ENCODE measurements around the gene APOL2. TPM values are rescaled to one million over a fixed set of nuclear protein-coding genes. Genes with fewer than 3 reads are reported as not detected.
A peak's percentile ranks its signal among the peaks of the same experiment; 100 is the strongest.

The APOL2 gene
- total RNA-seq, 4 donors from 2014 or later, result 3.8 to 142 (median 47.8) TPM

- peak overlapping the region; percentile 63 to 81 (median 74) for H3K27ac ChIP-seq
- in situ Hi-C loops (cut with MboI; ENCODE audit: low pct_ligation_motif_present in 1 of 4, low pct_unique_long_range_greater_than_20kb in 1 of 4, low sequenced_read_pairs in 3 of 4), result loop anchor here in 1 of 4 donors (10.0 kb wide), 2 partner anchors 58 to 92 kb away; no protein-coding TSS in a partner anchor
- intact Hi-C loops (cut with DNase I; ENCODE audit: low total_unique reads), result no loop called here
- peak in 2 of 3 donors; percentile 25 to 38 for TF ChIP-seq POLR2AphosphoS5 (IDR thresholded peaks at IDR 0.05)
- TF ChIP-seq, protein P1, sequence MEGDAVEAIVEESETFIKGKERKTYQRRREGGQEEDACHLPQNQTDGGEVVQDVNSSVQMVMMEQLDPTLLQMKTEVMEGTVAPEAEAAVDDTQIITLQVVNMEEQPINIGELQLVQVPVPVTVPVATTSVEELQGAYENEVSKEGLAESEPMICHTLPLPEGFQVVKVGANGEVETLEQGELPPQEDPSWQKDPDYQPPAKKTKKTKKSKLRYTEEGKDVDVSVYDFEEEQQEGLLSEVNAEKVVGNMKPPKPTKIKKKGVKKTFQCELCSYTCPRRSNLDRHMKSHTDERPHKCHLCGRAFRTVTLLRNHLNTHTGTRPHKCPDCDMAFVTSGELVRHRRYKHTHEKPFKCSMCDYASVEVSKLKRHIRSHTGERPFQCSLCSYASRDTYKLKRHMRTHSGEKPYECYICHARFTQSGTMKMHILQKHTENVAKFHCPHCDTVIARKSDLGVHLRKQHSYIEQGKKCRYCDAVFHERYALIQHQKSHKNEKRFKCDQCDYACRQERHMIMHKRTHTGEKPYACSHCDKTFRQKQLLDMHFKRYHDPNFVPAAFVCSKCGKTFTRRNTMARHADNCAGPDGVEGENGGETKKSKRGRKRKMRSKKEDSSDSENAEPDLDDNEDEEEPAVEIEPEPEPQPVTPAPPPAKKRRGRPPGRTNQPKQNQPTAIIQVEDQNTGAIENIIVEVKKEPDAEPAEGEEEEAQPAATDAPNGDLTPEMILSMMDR (IDR thresholded peaks at IDR 0.05), result peak; percentile 84 to 96 (median 90)
- no peak for TF ChIP-seq POLR2A (IDR thresholded peaks at IDR 0.05)
- H3K9me3 ChIP-seq, result no peaks in the 10 kb centered on the region
- no peak overlapping the region for H3K4me3 ChIP-seq
- H3K36me3 ChIP-seq, result peaks cover 0 to 83% (median 47%) of the 10 kb centered on the region in 4 donors
- peak; percentile 75 for DNase-seq
- H3K27me3 ChIP-seq, result no peaks in the 10 kb centered on the region
- 67% methylated on average over 28 of the region's 28 CpGs; no CpG with 5 or more reads in 1 of the 2 donors for WGBS, 2 donors (ENCODE audit: low coverage in 1 of 2)
- H3K4me1 ChIP-seq, result peaks cover 0 to 10% (median 3%) of the 10 kb centered on the region in 4 donors
These were observed 47.0 kb upstream of the APOL2 start for GRCh38 chr22:36286096-36286957.

GRCh38 chr22:36285545-36285944 lies 46.2 kb upstream of the APOL2 start:
- Histone ChIP-seq H3K36me3 (peaks cover 0 to 88% (median 49%) of the 10 kb centered on the region in 4 donors), H3K4me1 (peaks cover 0 to 10% (median 3%) of the 10 kb centered on the region in 4 donors), H3K27me3 (no peaks in the 10 kb centered on the region), H3K9me3 (no peaks in the 10 kb centered on the region), H3K4me3 (no peak overlapping the region), H3K27ac (peak overlapping the region; percentile 63 to 81 (median 74))
- WGBS, 2 donors (ENCODE audit: low coverage in 1 of 2), result 93% methylated on average over 20 of the region's 21 CpGs; no CpG with 5 or more reads in 1 of the 2 donors
- DNase-seq, result no peak
- in situ Hi-C loops (cut with MboI; ENCODE audit: low pct_ligation_motif_present in 1 of 4, low pct_unique_long_range_greater_than_20kb in 1 of 4, low sequenced_read_pairs in 3 of 4) (loop anchor here in 1 of 4 donors (10.0 kb wide), 2 partner anchors 59 to 91 kb away; no protein-coding TSS in a partner anchor), intact Hi-C loops (cut with DNase I; ENCODE audit: low total_unique reads) (no loop called here)
- TF ChIP-seq, protein P1 (IDR thresholded peaks at IDR 0.05), result no peak
- no peak for TF ChIP-seq POLR2A (IDR thresholded peaks at IDR 0.05)
- no peak for TF ChIP-seq POLR2AphosphoS5 (IDR thresholded peaks at IDR 0.05)
- no peak for TF ChIP-seq EP300 (IDR thresholded peaks at IDR 0.05; ENCODE audit: low read depth)

DNA sequence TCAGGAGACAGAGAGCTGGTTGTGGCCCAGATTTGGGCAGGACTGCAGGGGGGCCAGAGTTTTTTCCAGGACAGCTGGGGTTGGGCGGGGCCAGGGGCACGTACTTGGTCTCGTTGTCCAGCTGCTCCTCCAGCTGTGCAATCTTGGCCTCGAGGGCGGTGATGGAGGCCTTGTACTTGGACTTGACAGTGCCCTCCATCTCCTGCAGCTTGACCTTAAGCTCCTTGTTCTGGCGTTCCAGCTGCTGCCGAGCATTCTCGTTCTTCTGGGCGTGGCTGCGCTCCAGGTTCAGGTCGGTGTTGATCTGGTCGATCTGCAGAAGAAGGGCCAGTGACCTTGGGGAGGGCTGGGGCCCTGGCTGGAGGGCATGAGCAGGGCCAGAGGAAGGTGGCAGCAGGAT lies 45.7 kb upstream of the APOL2 start:
- in situ Hi-C loops (cut with MboI; ENCODE audit: low pct_ligation_motif_present in 1 of 4, low pct_unique_long_range_greater_than_20kb in 1 of 4, low sequenced_read_pairs in 3 of 4) (loop anchor here in 1 of 4 donors (10.0 kb wide), 2 partner anchors 60 to 90 kb away; no protein-coding TSS in a partner anchor), intact Hi-C loops (cut with DNase I; ENCODE audit: low total_unique reads) (no loop called here)
- TF ChIP-seq, protein P1 (IDR thresholded peaks at IDR 0.05), result no peak
- TF ChIP-seq POLR2AphosphoS5 (IDR thresholded peaks at IDR 0.05), result peak in 2 of 3 donors; percentile 7 to 15
- DNase-seq, result no peak
- H3K9me3 ChIP-seq, result no peaks in the 10 kb centered on the region
- H3K27ac ChIP-seq, result peak overlapping the region; percentile 63 to 81 (median 74)
- 67% methylated on average over 12 of the region's 12 CpGs; no CpG with 5 or more reads in 1 of the 2 donors for WGBS, 2 donors (ENCODE audit: low coverage in 1 of 2)
- H3K27me3 ChIP-seq, result no peaks in the 10 kb centered on the region
- no peak overlapping the region for H3K4me3 ChIP-seq
- peaks cover 0 to 88% (median 49%) of the 10 kb centered on the region in 4 donors for H3K36me3 ChIP-seq
- peaks cover 0 to 10% (median 3%) of the 10 kb centered on the region in 4 donors for H3K4me1 ChIP-seq

GRCh38 chr22:36284171-36284571 lies 44.8 kb upstream of the APOL2 start:
- Histone ChIP-seq H3K9me3 (no peaks in the 10 kb centered on the region), H3K4me1 (peaks cover 0 to 10% (median 3%) of the 10 kb centered on the region in 4 donors), H3K4me3 (no peak overlapping the region), H3K27me3 (no peaks in the 10 kb centered on the region), H3K27ac (peak overlapping the region in 1 of 4 donors; percentile 81), H3K36me3 (peaks cover 0 to 80% (median 45%) of the 10 kb centered on the region in 4 donors)
- TF ChIP-seq POLR2AphosphoS5 (IDR thresholded peaks at IDR 0.05), result peak in 1 of 3 donors; percentile 3
- TF ChIP-seq EP300 (IDR thresholded peaks at IDR 0.05; ENCODE audit: low read depth), result no peak
- WGBS, 2 donors (ENCODE audit: low coverage in 1 of 2), result 96% methylated on average over 24 of the region's 24 CpGs; no CpG with 5 or more reads in 1 of the 2 donors
- no peak for DNase-seq
- intact Hi-C loops (cut with DNase I; ENCODE audit: low total_unique reads) (no loop called here), in situ Hi-C loops (cut with MboI; ENCODE audit: low pct_ligation_motif_present in 1 of 4, low pct_unique_long_range_greater_than_20kb in 1 of 4, low sequenced_read_pairs in 3 of 4) (loop anchor here in 1 of 4 donors (10.0 kb wide), 2 partner anchors 61 to 89 kb away; no protein-coding TSS in a partner anchor)

Data from transverse colon (tissue), 4 donors.